ENCODE data around the gene ABCA4.
"Not testable (repeated sequence)": the region's sequence is repeated elsewhere in the genome, so short reads cannot be mapped to it uniquely, and the experiment has no call there.

The ABCA4 gene

DNA sequence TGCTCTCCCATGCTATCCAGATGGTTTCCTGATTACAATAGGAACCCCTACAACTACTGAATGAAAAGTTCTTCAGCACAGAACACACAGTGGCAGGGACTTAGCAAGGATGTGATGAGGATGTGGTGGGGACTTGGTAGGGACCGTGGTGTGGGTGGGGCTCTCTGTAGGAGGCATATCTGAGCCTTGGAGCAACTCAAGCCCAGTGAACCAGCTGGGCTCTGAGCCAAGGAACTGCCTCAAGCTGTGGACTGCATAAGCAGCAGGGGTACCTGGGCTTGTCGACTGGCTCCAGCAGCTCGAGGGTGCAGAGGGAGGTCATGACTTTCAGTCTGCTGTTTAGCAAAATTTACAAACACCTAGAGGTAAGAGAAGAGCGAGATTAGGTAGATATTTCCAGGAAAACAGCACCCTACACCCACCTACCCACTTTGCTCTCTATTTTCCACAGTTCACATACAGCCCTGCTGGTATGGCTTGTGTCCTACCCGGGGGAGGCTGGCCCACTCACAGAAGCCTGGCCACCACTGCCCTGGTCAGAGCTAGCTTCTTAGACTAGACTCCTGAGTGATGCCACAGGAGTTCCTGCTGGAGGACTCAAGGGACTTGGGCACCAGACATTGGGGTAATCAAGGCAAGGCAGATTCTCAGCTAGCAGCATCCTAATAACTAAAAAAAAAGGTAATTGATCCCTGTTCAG lies 125.0 kb downstream of the ABCA4 start:
- no peaks in the 10 kb centered on the region for H3K9me3 ChIP-seq (ENCODE audit: low read depth, low read length)

DNA sequence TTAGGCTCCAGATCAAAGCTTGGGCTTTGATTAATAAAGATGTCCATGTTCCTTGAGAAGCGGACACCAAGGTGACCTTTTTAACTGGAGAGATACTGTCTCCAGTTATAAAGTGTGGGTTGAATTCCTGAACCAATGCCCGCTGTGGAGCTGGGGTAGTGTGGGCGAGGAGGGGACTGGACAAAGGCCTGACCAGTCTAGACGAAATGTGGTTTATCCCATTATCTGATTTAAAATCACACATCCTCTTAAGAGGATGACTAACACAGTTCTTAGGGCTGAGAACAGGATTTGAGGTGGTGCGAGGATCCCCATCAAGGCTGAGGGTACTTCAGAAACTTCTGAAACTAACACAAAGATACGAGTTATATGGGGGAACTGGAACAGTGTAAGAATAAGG lies 127.2 kb downstream of the ABCA4 start:
- Histone ChIP-seq H3K36me3 (ENCODE audit: insufficient read depth, low read length) (no peaks in the 10 kb centered on the region), H3K4me3 (no peak overlapping the region), H3K9me3 (ENCODE audit: low read depth, low read length) (no peaks in the 10 kb centered on the region), H3K9ac (ENCODE audit: insufficient read length) (no peak overlapping the region), H3K27ac (no peak overlapping the region)
- no peak for TF ChIP-seq POLR2AphosphoS5 (IDR thresholded peaks at IDR 0.05; ENCODE audit: borderline replicate concordance, low read depth, low read length)
- no peak for DNase-seq (ENCODE audit: low read depth, low spot score)

More for the DNA sequence above, 125.0 kb downstream of the ABCA4 start:
- Histone ChIP-seq H3K27ac (no peak overlapping the region), H3K9ac (ENCODE audit: insufficient read length) (no peak overlapping the region), H3K36me3 (ENCODE audit: insufficient read depth, low read length) (no peaks in the 10 kb centered on the region), H3K4me3 (no peak overlapping the region)
- DNase-seq (ENCODE audit: low read depth, low spot score): no peak
- no peak for TF ChIP-seq POLR2AphosphoS5 (IDR thresholded peaks at IDR 0.05; ENCODE audit: borderline replicate concordance, low read depth, low read length)
- no peak for TF ChIP-seq FOXP2 (optimal IDR thresholded peaks at IDR 0.05; ENCODE audit: control extremely low read depth, extremely low read length, insufficient read depth)
- no peak for TF ChIP-seq EZH2 (IDR thresholded peaks at IDR 0.05)

- H3K27ac ChIP-seq: no peak overlapping the region
- no peak overlapping the region for H3K4me3 ChIP-seq
- H3K9ac ChIP-seq (ENCODE audit: insufficient read length): no peak overlapping the region
These were observed 128.0 kb downstream of the ABCA4 start for GRCh38 chr1:93992954-93993353.

DNA sequence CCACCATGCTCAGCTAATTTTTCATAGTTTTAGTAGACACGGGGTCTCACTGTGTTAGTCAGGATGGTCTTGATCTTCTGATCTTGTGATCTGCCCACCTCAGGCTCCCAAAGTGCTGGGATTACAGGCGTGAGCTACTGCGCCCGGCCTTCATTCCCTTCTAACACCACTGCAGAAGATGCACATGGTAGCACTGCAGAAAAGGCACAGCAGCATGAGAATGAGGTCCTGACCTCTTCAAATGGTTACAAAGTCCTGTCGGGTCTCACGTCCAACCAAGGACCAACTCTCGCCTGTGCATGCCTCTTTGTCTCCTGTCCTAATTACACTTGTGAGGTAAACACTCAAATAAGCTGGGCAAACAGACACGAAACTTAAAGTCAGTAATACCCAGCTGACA lies 128.8 kb downstream of the ABCA4 start:
- H3K4me3 ChIP-seq: no peak overlapping the region
- TF ChIP-seq EZH2 (IDR thresholded peaks at IDR 0.05) (no peak), FOXP2 (optimal IDR thresholded peaks at IDR 0.05; ENCODE audit: control extremely low read depth, extremely low read length, insufficient read depth) (no peak), POLR2AphosphoS5 (IDR thresholded peaks at IDR 0.05; ENCODE audit: borderline replicate concordance, low read depth, low read length) (no peak)

More at GRCh38 chr1:93992954-93993353, 128.0 kb downstream of the ABCA4 start:
- DNase-seq (ENCODE audit: low read depth, low spot score): no peak
- H3K9me3 ChIP-seq (ENCODE audit: low read depth, low read length): no peaks in the 10 kb centered on the region
- no peaks in the 10 kb centered on the region for H3K36me3 ChIP-seq (ENCODE audit: insufficient read depth, low read length)
- TF ChIP-seq FOXP2 (optimal IDR thresholded peaks at IDR 0.05; ENCODE audit: control extremely low read depth, extremely low read length, insufficient read depth) (no peak), EZH2 (IDR thresholded peaks at IDR 0.05) (no peak), POLR2AphosphoS5 (IDR thresholded peaks at IDR 0.05; ENCODE audit: borderline replicate concordance, low read depth, low read length) (no peak)

GRCh38 chr1:93991271-93991670 lies 129.7 kb downstream of the ABCA4 start:
- TF ChIP-seq POLR2AphosphoS5 (IDR thresholded peaks at IDR 0.05; ENCODE audit: borderline replicate concordance, low read depth, low read length) (no peak), EZH2 (IDR thresholded peaks at IDR 0.05) (no peak), FOXP2 (optimal IDR thresholded peaks at IDR 0.05; ENCODE audit: control extremely low read depth, extremely low read length, insufficient read depth) (no peak)
- Histone ChIP-seq H3K4me3 (no peak overlapping the region), H3K36me3 (ENCODE audit: insufficient read depth, low read length) (no peaks in the 10 kb centered on the region), H3K9ac (ENCODE audit: insufficient read length) (no peak overlapping the region), H3K9me3 (ENCODE audit: low read depth, low read length) (no peaks in the 10 kb centered on the region), H3K27ac (no peak overlapping the region)
- DNase-seq (ENCODE audit: low read depth, low spot score): no peak

More for the DNA sequence above, 128.8 kb downstream of the ABCA4 start:
- Histone ChIP-seq H3K9me3 (ENCODE audit: low read depth, low read length) (no peaks in the 10 kb centered on the region), H3K27ac (no peak overlapping the region), H3K36me3 (ENCODE audit: insufficient read depth, low read length) (no peaks in the 10 kb centered on the region), H3K9ac (ENCODE audit: insufficient read length) (no peak overlapping the region)
- DNase-seq (ENCODE audit: low read depth, low spot score): no peak

GRCh38 chr1:93990477-93990876 lies 130.5 kb downstream of the ABCA4 start:
- H3K27ac ChIP-seq; H3K9me3 ChIP-seq (ENCODE audit: low read depth, low read length); H3K36me3 ChIP-seq (ENCODE audit: insufficient read depth, low read length); H3K4me3 ChIP-seq; H3K9ac ChIP-seq (ENCODE audit: insufficient read length); DNase-seq (ENCODE audit: low read depth, low spot score): not testable (repeated sequence)

GRCh38 chr1:93990010-93990409 lies 130.9 kb downstream of the ABCA4 start:
- Histone ChIP-seq H3K9me3 (ENCODE audit: low read depth, low read length) (no peaks in the 10 kb centered on the region), H3K9ac (ENCODE audit: insufficient read length) (no peak overlapping the region), H3K27ac (no peak overlapping the region), H3K4me3 (no peak overlapping the region), H3K36me3 (ENCODE audit: insufficient read depth, low read length) (no peaks in the 10 kb centered on the region)
- DNase-seq (ENCODE audit: low read depth, low spot score): no peak
- TF ChIP-seq EZH2 (IDR thresholded peaks at IDR 0.05) (no peak), FOXP2 (optimal IDR thresholded peaks at IDR 0.05; ENCODE audit: control extremely low read depth, extremely low read length, insufficient read depth) (no peak), POLR2AphosphoS5 (IDR thresholded peaks at IDR 0.05; ENCODE audit: borderline replicate concordance, low read depth, low read length) (no peak)

DNA sequence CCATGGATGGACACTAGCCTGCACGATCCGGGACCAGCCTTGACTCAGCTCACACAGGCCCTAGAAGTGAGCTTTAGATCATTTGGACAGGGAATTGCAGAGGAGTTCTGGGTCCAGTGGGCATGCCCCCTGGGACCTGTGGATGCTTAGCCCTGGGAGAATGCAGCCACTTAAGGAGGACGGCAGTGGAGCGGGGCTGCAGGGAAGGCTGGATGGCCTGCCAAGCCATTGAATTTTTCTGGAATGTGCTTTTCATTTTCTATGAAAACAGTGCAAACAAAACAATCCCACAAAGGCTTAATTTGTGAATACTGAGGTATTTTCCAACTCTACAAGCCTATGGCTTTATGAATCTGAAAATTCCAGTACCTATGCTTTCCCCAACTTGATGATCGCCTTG lies 131.3 kb downstream of the ABCA4 start:
- H3K9me3 ChIP-seq (ENCODE audit: low read depth, low read length): no peaks in the 10 kb centered on the region
- H3K36me3 ChIP-seq (ENCODE audit: insufficient read depth, low read length): no peaks in the 10 kb centered on the region
- TF ChIP-seq POLR2AphosphoS5 (IDR thresholded peaks at IDR 0.05; ENCODE audit: borderline replicate concordance, low read depth, low read length) (no peak), EZH2 (IDR thresholded peaks at IDR 0.05) (no peak), FOXP2 (optimal IDR thresholded peaks at IDR 0.05; ENCODE audit: control extremely low read depth, extremely low read length, insufficient read depth) (no peak)
- H3K4me3 ChIP-seq: no peak overlapping the region
- no peak overlapping the region for H3K9ac ChIP-seq (ENCODE audit: insufficient read length)
- no peak for DNase-seq (ENCODE audit: low read depth, low spot score)
- no peak overlapping the region for H3K27ac ChIP-seq

DNA sequence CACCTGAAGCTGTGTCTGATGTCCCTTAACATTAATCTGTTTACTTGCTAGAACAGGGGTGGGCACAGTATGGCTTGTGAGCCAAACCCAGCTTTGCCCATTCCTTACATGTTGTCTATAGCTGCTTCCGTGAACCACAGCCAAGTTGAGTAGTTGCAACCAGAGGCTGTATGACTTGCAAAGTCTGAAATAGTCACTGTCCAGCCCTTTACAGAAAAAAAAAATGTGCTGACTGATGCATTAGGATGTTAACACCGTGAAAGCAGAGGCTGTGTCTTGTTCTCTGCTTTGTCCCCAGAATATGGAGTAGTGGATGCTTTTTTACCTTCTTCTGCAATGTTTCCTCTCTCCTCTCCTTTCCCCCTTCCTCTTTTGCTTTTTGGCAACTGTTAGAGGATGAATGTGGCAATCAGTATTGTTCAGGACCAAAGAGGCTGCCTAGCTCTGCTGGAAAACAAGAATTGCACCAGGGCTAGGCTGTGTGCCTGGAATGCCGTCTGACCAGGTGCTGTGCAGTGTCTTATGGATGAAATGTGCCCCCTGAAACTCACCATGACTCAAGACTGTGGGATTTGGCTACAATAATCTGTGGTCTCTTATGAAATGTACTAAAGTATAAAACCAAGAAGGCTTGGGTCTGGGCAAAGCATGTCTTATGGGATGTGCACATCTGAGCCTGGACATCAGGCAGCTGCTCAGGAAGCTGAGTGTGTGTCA lies 132.2 kb downstream of the ABCA4 start:
- H3K27ac ChIP-seq: no peak overlapping the region

More for the DNA sequence above, 132.2 kb downstream of the ABCA4 start:
- TF ChIP-seq EZH2 (IDR thresholded peaks at IDR 0.05) (no peak), FOXP2 (optimal IDR thresholded peaks at IDR 0.05; ENCODE audit: control extremely low read depth, extremely low read length, insufficient read depth) (no peak), POLR2AphosphoS5 (IDR thresholded peaks at IDR 0.05; ENCODE audit: borderline replicate concordance, low read depth, low read length) (no peak)
- Histone ChIP-seq H3K4me3 (no peak overlapping the region), H3K36me3 (ENCODE audit: insufficient read depth, low read length) (no peaks in the 10 kb centered on the region), H3K9ac (ENCODE audit: insufficient read length) (no peak overlapping the region), H3K9me3 (ENCODE audit: low read depth, low read length) (no peaks in the 10 kb centered on the region)
- no peak for DNase-seq (ENCODE audit: low read depth, low spot score)

All from SK-N-MC (cell line).